GM23338 (cell line): ENCODE data around the gene ABL1. TPM values are rescaled to one million over a fixed set of nuclear protein-coding genes. Genes with fewer than 3 reads are reported as not detected.

Source experiments
- ATAC-seq: fragments of 200-7000 bp; cut with Tn5 transposase; 3 replicates; pipeline ENCODE4 v1.9.1; 2020
- DNase-seq: peaks from one replicate; pipeline ENCODE4 v3.0.0-alpha.2; 2015; ENCODE audit warnings: low spot score
- H2AFZ ChIP-seq: fragments of 200-600 bp; sonication (generic); 2 replicates; pipeline ENCODE4 v1.8.0; 2016; ENCODE audit warnings: antibody characterized with exemption, mild to moderate bottlenecking, moderate library complexity
- H3F3A ChIP-seq: fragments of 200-600 bp; sonication (generic); replicated peaks from 2 replicates; pipeline ENCODE4 v1.8.0; 2017; ENCODE audit warnings: antibody characterized with exemption, mixed run types, low read depth
- H3K27ac ChIP-seq: fragments of 200-600 bp; sonication (generic); 2 replicates; pipeline ENCODE4 v1.6.1; 2016; ENCODE audit warnings: low read depth
- H3K27me3 ChIP-seq: fragments of 200-600 bp; sonication (generic); 2 replicates; pipeline ENCODE4 v1.8.0; 2016; ENCODE audit warnings: mild to moderate bottlenecking, mixed run types, moderate library complexity; ENCODE audit not compliant: insufficient read depth
- H3K36me3 ChIP-seq: fragments of 200-600 bp; sonication (generic); 2 replicates; pipeline ENCODE4 v1.8.0; 2016; ENCODE audit warnings: mild to moderate bottlenecking; ENCODE audit not compliant: insufficient read depth
- H3K4me1 ChIP-seq: fragments of 200-600 bp; sonication (generic); 2 replicates; pipeline ENCODE4 v1.8.0; 2016; ENCODE audit warnings: mild to moderate bottlenecking, moderate library complexity; ENCODE audit not compliant: insufficient read depth
- H3K4me2 ChIP-seq: fragments of 200-600 bp; sonication (generic); 2 replicates; pipeline ENCODE4 v1.7.1; 2017; ENCODE audit warnings: mixed run types
- H3K4me3 ChIP-seq: fragments of 200-600 bp; sonication (generic); 2 replicates; pipeline ENCODE4 v1.6.1; 2016; ENCODE audit warnings: mixed run types
- H3K79me2 ChIP-seq: fragments of 200-600 bp; sonication (generic); replicated peaks from 2 replicates; pipeline ENCODE4 v1.8.0; 2017; ENCODE audit warnings: mild to moderate bottlenecking; ENCODE audit not compliant: insufficient read depth
- H3K9me2 ChIP-seq: fragments of 200-600 bp; sonication (generic); 2 replicates; pipeline ENCODE4 v1.8.0; 2017; ENCODE audit not compliant: insufficient read depth
- H4K20me1 ChIP-seq: fragments of 200-600 bp; sonication (generic); replicated peaks from 2 replicates; pipeline ENCODE4 v1.8.0; 2017; ENCODE audit warnings: mild to moderate bottlenecking; ENCODE audit not compliant: insufficient read depth
- H3K27ac Mint-ChIP-seq: 2 replicates; pipeline ENCODE4 v1.8.0; 2020; ENCODE audit warnings: inconsistent platforms, mild to moderate bottlenecking, moderate library complexity, mixed read lengths
- H3K27me3 Mint-ChIP-seq: 3 replicates; pipeline ENCODE4 v1.8.0; 2022; ENCODE audit warnings: low read depth, mild to moderate bottlenecking, moderate library complexity, mixed read lengths, inconsistent platforms; ENCODE audit not compliant: insufficient read depth, poor library complexity
- H3K36me3 Mint-ChIP-seq: 3 replicates; pipeline ENCODE4 v1.8.0; 2021; ENCODE audit warnings: low read depth, mild to moderate bottlenecking, inconsistent platforms, moderate library complexity, mixed read lengths
- H3K4me1 Mint-ChIP-seq: 3 replicates; pipeline ENCODE4 v1.8.0; 2020; ENCODE audit warnings: mild to moderate bottlenecking, inconsistent platforms, mixed read lengths
- H3K4me3 Mint-ChIP-seq: 3 replicates; pipeline ENCODE4 v1.8.0; 2021; ENCODE audit warnings: moderate library complexity, mild to moderate bottlenecking, inconsistent platforms, mixed read lengths
- H3K9me3 Mint-ChIP-seq: 3 replicates; pipeline ENCODE4 v1.8.0; 2020; ENCODE audit warnings: moderate library complexity, mild to moderate bottlenecking, inconsistent platforms, mixed read lengths
- CREB1 ChIP-seq: fragments of 250-450 bp; sonication (Bioruptor Pico); IDR thresholded peaks from 2 replicates; pipeline ENCODE4 v1.5.0; 2020; ENCODE audit warnings: low read depth, mild to moderate bottlenecking, moderate library complexity
- CTCF ChIP-seq, 2 experiments: fragments of 200-600 bp in 1 of 2; sonication (generic) in 1 of 2; conservative IDR thresholded peaks; 2 replicates each; pipeline versions ENCODE4 v1.5.1 to v1.6.1; 2016 to 2017; ENCODE audit warnings: antibody characterized with exemption in 2 of 2, low read depth in 2 of 2, mild to moderate bottlenecking in 2 of 2, moderate library complexity in 1 of 2
- ETS1 ChIP-seq: IDR thresholded peaks from 2 replicates; pipeline ENCODE4 v1.6.1; 2016; ENCODE audit warnings: antibody characterized with exemption
- EZH2 ChIP-seq: fragments of 200-600 bp; sonication (generic); IDR thresholded peaks from one replicate; pipeline ENCODE4 v1.8.0; 2017; ENCODE audit warnings: antibody characterized with exemption, mild to moderate bottlenecking, low read depth; ENCODE audit not compliant: unreplicated experiment
- EZH2phosphoT487 ChIP-seq: fragments of 200-600 bp; sonication (generic); IDR thresholded peaks from one replicate; pipeline ENCODE4 v1.8.1; 2018; ENCODE audit warnings: antibody characterized with exemption; ENCODE audit not compliant: unreplicated experiment
- JUNB ChIP-seq: IDR thresholded peaks from one replicate; pipeline ENCODE4 v1.6.1; 2016; ENCODE audit warnings: antibody characterized with exemption; ENCODE audit not compliant: unreplicated experiment
- NANOG ChIP-seq: IDR thresholded peaks from 2 replicates; pipeline ENCODE4 v1.6.1; 2016; ENCODE audit warnings: antibody characterized with exemption, borderline replicate concordance
- POLR2AphosphoS5 ChIP-seq: IDR thresholded peaks from 2 replicates; pipeline ENCODE4 v1.6.1; 2016; ENCODE audit warnings: antibody characterized with exemption, low read depth
- REST ChIP-seq: IDR thresholded peaks from one replicate; pipeline ENCODE4 v1.6.1; 2018; ENCODE audit warnings: antibody characterized with exemption; ENCODE audit not compliant: unreplicated experiment
- STAT1 ChIP-seq: IDR thresholded peaks from one replicate; pipeline ENCODE4 v1.6.1; 2016; ENCODE audit warnings: antibody characterized with exemption; ENCODE audit not compliant: unreplicated experiment
- ZNF114 ChIP-seq: fragments of 250-450 bp; sonication (Bioruptor Pico); IDR thresholded peaks from 2 replicates; pipeline ENCODE4 v1.5.0; 2020; ENCODE audit warnings: mild to moderate bottlenecking, moderate library complexity
- ZNF331 ChIP-seq: fragments of 250-450 bp; sonication (Bioruptor Pico); IDR thresholded peaks from 2 replicates; pipeline ENCODE4 v1.5.0; 2020; ENCODE audit warnings: low read depth, mild to moderate bottlenecking, moderate library complexity
- ZNF462 ChIP-seq: fragments of 250-450 bp; sonication (Bioruptor Pico); IDR thresholded peaks from 2 replicates; pipeline ENCODE4 v1.5.0; 2020; ENCODE audit warnings: mild to moderate bottlenecking, moderate library complexity
- polyA plus RNA-seq: library from polyadenylated mRNA; unstranded; fragments of >200 nt; fragmentation: Nextera tagmentation; extraction: Ambion mirVana; gene quantifications from 2 replicates; pipeline ENCODE4 v1.2.1, GENCODE V29; 2016
- total RNA-seq: library from RNA; depleted of rRNA; stranded (reverse); fragments of >200 nt; shearing (Covaris generic); gene quantifications from 2 replicates; pipeline ENCODE4 v1.2.3, GENCODE V29; 2014

The ABL1 gene
- total and polyA plus RNA-seq, 2 experiments from 2014 or later, result 20.7 to 85.1 TPM

GRCh38 chr9:130794923-130795495 is 40.0 kb upstream of the ABL1 start:
- peaks cover 4% of the 10 kb centered on the region for H3K27me3 Mint-ChIP-seq
- peaks cover 3% of the 10 kb centered on the region; the same call in 1 of the 2 replicates for H4K20me1 ChIP-seq
- peak; percentile 30; the same call in 1 of the 3 replicates for ATAC-seq
- no peak overlapping the region for H3K4me2 ChIP-seq
- H3K4me3 ChIP-seq, result no peak overlapping the region
- H2AFZ ChIP-seq, result no peak overlapping the region
- peaks cover 3% of the 10 kb centered on the region for H3K36me3 Mint-ChIP-seq
- H3K4me1 Mint-ChIP-seq, result peaks cover 8% of the 10 kb centered on the region
- no peak overlapping the region for H3K27ac Mint-ChIP-seq
- no peaks in the 10 kb centered on the region for H3K36me3 ChIP-seq
- H3K9me3 Mint-ChIP-seq, result peaks cover 3% of the 10 kb centered on the region; the same call in 2 of the 3 replicates
- no peaks in the 10 kb centered on the region for H3F3A ChIP-seq
- TF ChIP-seq CREB1, result no peak
- TF ChIP-seq ZNF114 (CRISPR knock-in tag), result no peak
- TF ChIP-seq ETS1, result no peak
- no peak for TF ChIP-seq NANOG
- TF ChIP-seq ZNF331, result no peak
- no peak for TF ChIP-seq EZH2
- TF ChIP-seq CTCF (conservative IDR thresholded peaks at IDR 0.05; ENCODE audit: low read depth in 2 of 2), result no peak
- no peak for TF ChIP-seq JUNB
- TF ChIP-seq POLR2AphosphoS5, result no peak
- no peak for TF ChIP-seq REST
- no peak for TF ChIP-seq STAT1
- TF ChIP-seq ZNF462 (CRISPR knock-in tag), result no peak
- no peak for TF ChIP-seq EZH2phosphoT487
- H3K27me3 ChIP-seq, result no peaks in the 10 kb centered on the region
- H3K27ac ChIP-seq, result no peak overlapping the region
- no peaks in the 10 kb centered on the region for H3K9me2 ChIP-seq
- peaks cover 47% of the 10 kb centered on the region; the same call in 1 of the 2 replicates for H3K79me2 ChIP-seq
- H3K4me1 ChIP-seq, result 0 out of 2 replicates have a peak, but pooled peaks cover 3% of the 10 kb centered on the region
- peak; percentile 17 for DNase-seq
- no peak overlapping the region for H3K4me3 Mint-ChIP-seq
